ENCODE results near the gene NKAIN4.

Gene NKAIN4

GRCh38 chr20:63254232-63254605 is at the start of gene NKAIN4:
Gene NKAIN4, minus strand, starts transcription at chr20:63254463. Its CDS starts 13 bp downstream, at chr20:63254450.
- DNase-seq (ENCODE audit: low spot score) = no peak

GRCh38 chr20:63303095-63303666 is 48.9 kb upstream of the NKAIN4 start:
- DNase-seq (ENCODE audit: low spot score) = no peak

- DNase-seq (ENCODE audit: low spot score) = no peak
Observed at GRCh38 chr20:63301671-63302070, 47.4 kb upstream of the NKAIN4 start.

- no peak for DNase-seq (ENCODE audit: low spot score)
Observed at GRCh38 chr20:63298731-63299312, 44.6 kb upstream of the NKAIN4 start.

GRCh38 chr20:63297796-63298572 is 43.7 kb upstream of the NKAIN4 start:
- no peak for DNase-seq (ENCODE audit: low spot score)

GRCh38 chr20:63297371-63297781 is 43.1 kb upstream of the NKAIN4 start:
- no peak for DNase-seq (ENCODE audit: low spot score)

GRCh38 chr20:63296531-63297299 is 42.5 kb upstream of the NKAIN4 start:
- DNase-seq (ENCODE audit: low spot score) = no peak

- DNase-seq (ENCODE audit: low spot score) = no peak
Observed at GRCh38 chr20:63295846-63296245, 41.6 kb upstream of the NKAIN4 start.

GRCh38 chr20:63295422-63295821 is 41.2 kb upstream of the NKAIN4 start:
- DNase-seq (ENCODE audit: low spot score) = no peak

- DNase-seq (ENCODE audit: low spot score) = no peak
Observed at GRCh38 chr20:63295018-63295417, 40.8 kb upstream of the NKAIN4 start.

GRCh38 chr20:63294536-63294900 is 40.3 kb upstream of the NKAIN4 start:
- no peak for DNase-seq (ENCODE audit: low spot score)

GRCh38 chr20:63293871-63294535 is 39.7 kb upstream of the NKAIN4 start:
- DNase-seq (ENCODE audit: low spot score) = no peak

- DNase-seq (ENCODE audit: low spot score) = no peak
Observed at GRCh38 chr20:63293456-63293855, 39.2 kb upstream of the NKAIN4 start.

GRCh38 chr20:63292904-63293303 is 38.6 kb upstream of the NKAIN4 start, which contains the start of gene COL20A1:
Gene COL20A1, plus strand, starts transcription at chr20:63293186. Its CDS starts 1,922 bp downstream, at chr20:63295108.
- DNase-seq (ENCODE audit: low spot score) = no peak

- no peak for DNase-seq (ENCODE audit: low spot score)
Observed at GRCh38 chr20:63292292-63292701, 38.0 kb upstream of the NKAIN4 start.

- no peak for DNase-seq (ENCODE audit: low spot score)
Observed at GRCh38 chr20:63291811-63292210, 37.5 kb upstream of the NKAIN4 start.

GRCh38 chr20:63290677-63291472 is 36.6 kb upstream of the NKAIN4 start:
- DNase-seq (ENCODE audit: low spot score) = peak; percentile 53

GRCh38 chr20:63290136-63290676 is 35.9 kb upstream of the NKAIN4 start:
- no peak for DNase-seq (ENCODE audit: low spot score)

- no peak for DNase-seq (ENCODE audit: low spot score)
Observed at GRCh38 chr20:63289311-63290135, 35.3 kb upstream of the NKAIN4 start.
